Left lobe of liver (tissue), 2 donors: ENCODE data around the gene TRIM17. TPM values are rescaled to one million over a fixed set of nuclear protein-coding genes. Genes with fewer than 3 reads are reported as not detected.

Experiments
- ATAC-seq: fragments of 200-7000 bp; cut with Tn5 transposase; one replicate; pipeline ENCODE4 v1.9.1; 2020; ENCODE audit warnings: mild to moderate bottlenecking, moderate library complexity
- DNase-seq: peaks from one replicate; pipeline ENCODE4 v3.0.0-alpha.2; 2020; ENCODE audit warnings: low spot score
- total RNA-seq: library from RNA; stranded (reverse); gene quantifications from one replicate; pipeline ENCODE4 v1.2.1, GENCODE V29; 2021
- donor health status: DM: no; HTN: no; CAD: no; lungs with moderate emphysema.
- donor health status: DM: no; HTN: yes; CAD: no.

The TRIM17 gene
- total RNA-seq, 1 donor from 2014 or later, result not detected

- peak; percentile 15 for ATAC-seq
- no peak for DNase-seq
These were observed 25.1 kb downstream of the TRIM17 start for GRCh38 chr1:228391411-228392020.

DNA sequence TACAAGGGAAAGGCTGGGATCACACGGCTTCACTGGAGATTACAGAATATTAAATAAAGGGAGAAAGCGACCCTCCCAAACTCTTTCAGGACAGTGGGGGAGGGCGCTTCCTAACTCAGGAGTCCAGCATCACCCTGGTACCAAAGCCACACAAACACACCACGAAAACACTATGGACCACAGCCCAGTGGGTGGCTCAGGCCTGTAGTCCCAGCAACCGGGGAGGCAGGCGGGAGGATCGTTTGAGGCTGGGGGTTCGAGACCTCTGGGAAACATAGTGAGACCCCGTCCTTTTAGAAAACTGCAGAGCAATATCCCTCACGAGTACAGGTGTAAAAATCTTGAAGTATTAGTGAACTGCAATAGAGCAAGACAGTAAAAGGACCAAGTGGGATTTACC, 26.0 kb downstream of the TRIM17 start:
- ATAC-seq, result no peak
- DNase-seq, result no peak

GRCh38 chr1:228387321-228387720, 29.3 kb downstream of the TRIM17 start:
- DNase-seq (no peak), ATAC-seq (no peak)

DNA sequence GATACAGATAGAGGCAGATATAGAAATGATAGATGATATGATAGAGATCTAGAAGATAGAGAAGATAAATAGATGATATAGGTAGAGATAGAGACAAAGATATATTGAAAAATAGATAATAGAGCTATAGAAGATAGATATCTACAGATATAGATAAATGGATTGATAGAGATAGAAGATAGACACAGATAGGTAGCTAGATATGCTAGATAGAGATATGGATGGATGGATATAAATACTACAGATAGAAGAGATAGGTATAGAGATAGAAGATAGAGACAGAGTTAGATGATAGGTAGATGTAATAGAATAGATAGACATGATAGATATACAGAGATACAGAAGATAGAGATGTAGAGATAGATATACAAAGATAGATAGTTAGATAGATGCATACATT, 31.4 kb downstream of the TRIM17 start:
- no peak for DNase-seq

GRCh38 chr1:228383773-228384172, 32.9 kb downstream of the TRIM17 start:
- ATAC-seq (no peak), DNase-seq (no peak)

More for the DNA sequence above, 31.4 kb downstream of the TRIM17 start:
- ATAC-seq, result no peak

GRCh38 chr1:228381356-228381755, 35.3 kb downstream of the TRIM17 start:
- ATAC-seq, result no peak
- no peak for DNase-seq

- DNase-seq, result no peak
- ATAC-seq, result no peak
These were observed 37.0 kb downstream of the TRIM17 start for GRCh38 chr1:228379666-228380065.

- ATAC-seq (peak; percentile 7), DNase-seq (no peak)
These were observed 37.7 kb downstream of the TRIM17 start for GRCh38 chr1:228378873-228379460.

DNA sequence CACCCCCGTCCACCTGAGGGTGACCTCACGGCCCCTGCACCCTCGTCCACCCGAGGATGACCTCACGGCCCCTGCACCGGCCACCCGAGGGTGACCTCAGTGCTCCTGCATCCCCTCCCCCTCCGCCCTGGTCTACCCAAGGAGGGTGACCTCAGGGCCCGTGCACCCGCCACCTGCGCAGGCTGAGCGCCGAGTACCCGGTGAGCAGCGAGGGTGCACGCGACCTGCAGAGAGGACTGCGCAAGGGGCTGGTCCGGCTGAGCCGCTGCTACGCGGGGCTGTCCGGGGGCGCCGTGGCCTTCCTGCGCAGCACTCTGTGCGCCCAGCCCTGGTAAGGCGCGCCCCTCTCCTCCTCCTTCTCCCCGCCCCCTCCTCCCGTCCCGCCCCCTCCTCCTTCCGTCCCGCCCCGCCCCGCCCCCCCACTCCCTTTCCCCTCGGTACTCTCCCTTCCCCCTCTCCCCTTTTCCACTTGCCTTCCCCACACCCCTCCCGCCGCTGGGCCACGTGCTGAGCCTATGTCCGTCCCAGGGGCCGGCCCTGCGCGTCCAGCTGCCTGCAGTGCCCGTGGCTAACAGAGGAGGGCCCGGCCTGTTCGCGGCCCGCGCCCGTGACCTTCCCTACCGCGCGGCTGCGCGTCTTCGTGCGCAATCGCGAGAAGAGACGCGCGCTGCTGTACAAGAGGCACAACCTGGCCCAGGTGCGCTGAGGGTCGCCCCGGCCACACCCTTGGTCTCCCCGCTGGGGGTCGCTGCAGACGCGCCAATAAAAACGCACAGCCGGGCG, 38.4 kb downstream of the TRIM17 start:
- DNase-seq (peak; percentile 57), ATAC-seq (peak; percentile 82)

DNA sequence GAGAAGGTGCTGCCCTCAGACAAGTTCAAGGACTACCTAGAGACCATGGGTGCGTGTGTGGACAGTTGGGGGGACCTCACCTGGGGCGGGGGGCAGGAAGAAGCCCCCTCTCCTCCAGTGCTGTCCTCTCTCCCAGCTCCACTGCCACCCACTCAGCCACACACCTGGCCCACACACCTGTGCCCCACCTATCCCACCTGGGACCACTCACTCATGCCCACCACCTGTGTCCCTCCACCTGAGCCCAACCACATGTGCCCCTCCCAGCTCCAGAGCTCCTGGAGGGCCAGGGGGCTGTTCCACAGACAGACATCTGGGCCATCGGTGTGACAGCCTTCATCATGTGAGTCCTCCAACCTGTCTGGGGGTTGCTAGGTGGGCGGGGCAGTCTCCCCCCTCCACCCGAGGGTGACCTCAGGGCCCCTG, 39.0 kb downstream of the TRIM17 start:
- no peak for ATAC-seq
- no peak for DNase-seq

DNA sequence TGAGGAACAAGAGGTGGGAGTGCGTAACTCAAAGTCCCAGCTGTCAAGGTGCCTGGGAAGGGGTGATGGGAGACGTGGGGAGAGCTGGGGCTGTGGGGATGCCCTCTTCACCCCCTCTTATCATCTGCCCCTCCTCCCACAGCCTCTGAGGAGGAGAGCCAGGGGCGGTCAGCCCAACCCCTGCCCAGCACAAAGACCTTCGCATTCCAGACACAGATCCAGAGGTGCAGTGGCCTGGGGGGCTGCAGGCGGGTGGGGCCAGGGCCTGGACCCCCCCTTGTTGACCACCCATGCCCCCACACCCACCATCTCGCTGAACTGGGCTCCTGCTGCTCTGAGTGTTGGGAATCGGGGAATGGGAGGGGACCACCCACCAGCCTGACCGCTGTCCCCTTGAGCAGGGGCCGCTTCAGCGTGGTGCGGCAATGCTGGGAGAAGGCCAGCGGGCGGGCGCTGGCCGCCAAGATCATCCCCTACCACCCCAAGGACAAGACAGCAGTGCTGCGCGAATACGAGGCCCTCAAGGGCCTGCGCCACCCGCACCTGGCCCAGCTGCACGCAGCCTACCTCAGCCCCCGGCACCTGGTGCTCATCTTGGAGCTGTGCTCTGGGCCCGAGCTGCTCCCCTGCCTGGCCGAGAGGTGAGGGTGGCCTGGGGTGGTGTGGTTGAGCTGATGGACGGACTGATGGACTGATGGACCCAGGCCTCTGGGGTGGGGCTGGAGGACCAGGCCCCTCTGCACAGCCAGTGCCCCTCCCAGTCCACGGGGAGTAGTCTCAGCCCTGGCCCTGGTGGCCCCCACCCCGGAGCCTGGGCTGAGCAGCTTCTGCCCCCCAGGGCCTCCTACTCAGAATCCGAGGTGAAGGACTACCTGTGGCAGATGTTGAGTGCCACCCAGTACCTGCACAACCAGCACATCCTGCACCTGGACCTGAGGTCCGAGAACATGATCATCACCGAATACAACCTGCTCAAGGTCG, 39.7 kb downstream of the TRIM17 start:
- ATAC-seq, result no peak
- DNase-seq, result no peak

- no peak for DNase-seq
- ATAC-seq, result no peak
These were observed 40.4 kb downstream of the TRIM17 start for GRCh38 chr1:228376262-228376628.

- no peak for ATAC-seq
- DNase-seq, result no peak
These were observed 40.9 kb downstream of the TRIM17 start for GRCh38 chr1:228375578-228376261.

DNA sequence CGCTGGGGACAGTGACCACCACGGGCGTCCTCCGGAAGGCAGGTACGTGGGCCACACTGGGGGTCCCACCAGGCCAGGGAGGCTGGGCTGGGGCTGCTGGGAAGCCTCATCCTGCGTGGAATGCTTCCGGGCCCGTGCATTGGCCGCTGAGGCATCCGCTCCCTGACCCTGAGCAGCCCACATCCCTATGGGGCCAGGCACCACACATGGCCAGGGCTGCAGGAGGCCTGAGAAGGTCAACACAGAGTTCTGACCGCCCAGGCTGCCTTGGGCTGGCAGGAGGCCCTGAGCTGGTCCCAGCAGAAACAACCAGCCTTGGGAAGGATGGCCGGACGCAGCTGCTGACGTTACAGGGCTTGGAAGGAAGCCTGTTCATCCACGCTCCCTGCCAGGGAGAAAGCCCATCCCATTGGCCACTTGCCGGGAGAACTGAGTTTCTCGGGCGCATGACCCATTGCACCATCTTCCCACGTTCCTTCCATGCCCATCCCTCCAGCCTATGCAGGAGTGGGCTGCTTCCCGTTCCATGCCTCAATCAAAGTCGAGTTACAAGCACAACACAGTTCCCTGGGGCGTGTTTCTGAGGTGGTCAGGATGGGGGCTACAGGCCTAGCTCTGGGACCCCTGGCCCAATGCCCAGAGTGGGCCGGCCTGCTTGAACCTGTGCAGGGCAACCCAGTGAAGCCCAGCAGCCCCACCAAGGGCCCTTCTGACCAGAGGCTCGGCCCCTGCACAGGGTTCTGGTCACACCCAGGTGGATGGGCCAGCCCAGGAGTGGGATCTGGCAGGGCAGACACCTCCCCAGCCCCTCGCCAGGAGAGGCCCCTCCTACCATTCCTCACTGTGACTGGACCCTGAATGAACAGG, 41.7 kb downstream of the TRIM17 start:
- ATAC-seq, result peak; percentile 45
- DNase-seq, result peak; percentile 61

- ATAC-seq (no peak), DNase-seq (no peak)
These were observed 42.7 kb downstream of the TRIM17 start for GRCh38 chr1:228373681-228374571.

GRCh38 chr1:228373004-228373680, 43.5 kb downstream of the TRIM17 start:
- ATAC-seq, result no peak
- DNase-seq, result no peak

- DNase-seq, result no peak
- ATAC-seq, result no peak
These were observed 44.3 kb downstream of the TRIM17 start for GRCh38 chr1:228372183-228373003.
